Dermis microvascular lymphatic vessel endothelial cell (primary cell): ENCODE results near the gene ABCG4. TPM values are rescaled to one million over a fixed set of nuclear protein-coding genes. Genes with fewer than 3 reads are reported as not detected.
"Not testable (repeated sequence)": the region's sequence is repeated elsewhere in the genome, so short reads cannot be mapped to it uniquely, and the experiment has no call there.

ENCODE experiments used
- DNase-seq, 2 donors: peaks; one replicate each; pipeline versions ENCODE4 v3.0.0 to v3.0.0-alpha.2; 2010; ENCODE audit warnings: low read depth in 2 of 2
- total RNA-seq: library from RNA; depleted of rRNA; stranded (reverse); fragments of >200 nt; gene quantifications from 2 replicates; pipeline ENCODE4 v1.2.1, GENCODE V29; 2014

ABCG4 gene
- total RNA-seq, 1 donor from 2014 or later, result not detected

- no peak for DNase-seq
Observed at GRCh38 chr11:119153049-119153818, 4.4 kb downstream of the ABCG4 start.

GRCh38 chr11:119154178-119154577, 5.3 kb downstream of the ABCG4 start:
- no peak for DNase-seq

- DNase-seq, result peak in 1 of 2 donors; percentile 39
Observed at GRCh38 chr11:119155733-119156492, 7.1 kb downstream of the ABCG4 start.

GRCh38 chr11:119156496-119156895, 7.6 kb downstream of the ABCG4 start:
- DNase-seq, result no peak

- no peak for DNase-seq
Observed at GRCh38 chr11:119157063-119157462, 8.2 kb downstream of the ABCG4 start.

GRCh38 chr11:119158467-119158866, 9.6 kb downstream of the ABCG4 start:
- DNase-seq, result no peak

- no peak for DNase-seq
Observed at GRCh38 chr11:119160151-119160550, 11.3 kb downstream of the ABCG4 start.

- no peak for DNase-seq
Observed at GRCh38 chr11:119161871-119162270, 13.0 kb downstream of the ABCG4 start.

GRCh38 chr11:119166368-119167076, 17.7 kb downstream of the ABCG4 start:
- peak in 1 of 2 donors; percentile 60 for DNase-seq

GRCh38 chr11:119167077-119167458, 18.2 kb downstream of the ABCG4 start:
- not testable (repeated sequence) for DNase-seq

GRCh38 chr11:119167933-119168332, 19.1 kb downstream of the ABCG4 start:
- no peak for DNase-seq

GRCh38 chr11:119168471-119169281, 19.8 kb downstream of the ABCG4 start, which contains the start of gene NLRX1:
TSS of gene NLRX1 (plus strand) at chr11:119168725. CDS start at chr11:119171404, 2,679 bp downstream.
- DNase-seq, result peak; percentile 76 to 86

- no peak for DNase-seq
Observed at GRCh38 chr11:119169282-119169719, 20.4 kb downstream of the ABCG4 start.

GRCh38 chr11:119172513-119172912, 23.7 kb downstream of the ABCG4 start:
- DNase-seq, result no peak

- DNase-seq, result no peak
Observed at GRCh38 chr11:119173453-119173852, 24.6 kb downstream of the ABCG4 start.

- peak in 1 of 2 donors; percentile 49 for DNase-seq
Observed at GRCh38 chr11:119175493-119176077, 26.7 kb downstream of the ABCG4 start.

GRCh38 chr11:119178166-119178680, 29.4 kb downstream of the ABCG4 start:
- peak in 1 of 2 donors; percentile 43 for DNase-seq

GRCh38 chr11:119179342-119179741, 30.5 kb downstream of the ABCG4 start:
- DNase-seq, result no peak

GRCh38 chr11:119179983-119180382, 31.1 kb downstream of the ABCG4 start:
- DNase-seq, result peak in 1 of 2 donors; percentile 32
